ENCODE results near the gene WAPL.

Gene WAPL

DNA sequence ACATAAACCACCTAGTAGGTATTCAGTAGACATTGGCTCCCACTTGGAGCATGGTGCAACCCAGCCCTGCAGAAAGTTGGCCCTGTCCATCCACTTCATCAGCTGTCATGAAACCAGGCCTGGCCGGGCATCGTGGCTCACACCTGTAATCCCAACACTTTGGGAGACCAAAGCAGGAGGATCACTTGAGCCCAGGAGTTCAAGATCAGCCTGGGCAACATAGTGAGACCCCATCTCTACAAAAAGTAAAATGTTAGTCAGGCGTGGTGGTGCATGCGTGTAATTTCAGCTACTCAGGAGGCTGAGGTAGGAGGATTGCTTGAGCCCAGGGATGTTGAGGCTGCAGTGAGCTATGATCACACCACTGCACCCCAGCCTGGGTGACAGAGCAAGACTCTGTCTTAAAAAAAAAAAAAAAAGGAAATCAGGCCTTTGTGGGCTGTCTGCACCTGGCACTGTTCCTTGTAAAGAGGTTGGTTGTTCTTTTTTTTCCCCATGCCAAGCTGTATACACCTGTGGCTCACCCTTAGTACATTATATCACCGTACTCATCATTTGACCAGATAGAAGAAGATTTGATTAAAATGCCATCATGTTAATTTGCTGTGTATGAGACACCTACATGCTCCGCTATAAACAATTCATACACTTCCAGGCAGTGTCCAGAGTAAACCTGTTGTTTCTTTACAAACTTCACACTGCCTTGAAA lies 109.6 kb downstream of the WAPL start:
- DNase-seq (ENCODE audit: low spot score) = no peak

DNA sequence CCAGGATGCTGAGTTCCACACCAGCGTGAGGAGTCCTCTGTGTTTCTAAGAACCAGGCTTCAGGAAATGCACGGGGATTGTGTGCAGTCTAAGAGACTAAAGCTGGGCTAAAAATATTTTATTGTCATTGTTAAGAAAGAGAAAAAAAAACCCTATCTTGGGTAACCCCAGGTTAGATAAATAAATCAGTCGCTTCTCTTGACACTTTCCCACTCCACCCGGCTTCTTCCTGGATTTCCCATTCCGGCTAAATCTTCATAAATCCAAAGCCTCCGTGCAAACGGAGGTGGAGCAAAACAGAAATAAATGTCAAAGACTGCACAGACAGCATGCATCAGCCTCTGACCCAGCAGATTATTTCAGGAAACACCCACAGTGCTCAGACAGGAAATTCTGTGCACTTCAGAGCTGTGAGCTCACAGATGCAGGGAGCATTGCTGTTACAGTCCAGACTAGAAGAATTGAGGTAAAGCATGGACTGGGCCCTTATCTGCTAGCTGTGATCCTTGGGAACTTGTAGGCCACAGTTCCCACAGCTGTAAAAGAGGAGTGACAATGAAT lies 110.2 kb downstream of the WAPL start:
- DNase-seq (ENCODE audit: low spot score) = no peak

DNA sequence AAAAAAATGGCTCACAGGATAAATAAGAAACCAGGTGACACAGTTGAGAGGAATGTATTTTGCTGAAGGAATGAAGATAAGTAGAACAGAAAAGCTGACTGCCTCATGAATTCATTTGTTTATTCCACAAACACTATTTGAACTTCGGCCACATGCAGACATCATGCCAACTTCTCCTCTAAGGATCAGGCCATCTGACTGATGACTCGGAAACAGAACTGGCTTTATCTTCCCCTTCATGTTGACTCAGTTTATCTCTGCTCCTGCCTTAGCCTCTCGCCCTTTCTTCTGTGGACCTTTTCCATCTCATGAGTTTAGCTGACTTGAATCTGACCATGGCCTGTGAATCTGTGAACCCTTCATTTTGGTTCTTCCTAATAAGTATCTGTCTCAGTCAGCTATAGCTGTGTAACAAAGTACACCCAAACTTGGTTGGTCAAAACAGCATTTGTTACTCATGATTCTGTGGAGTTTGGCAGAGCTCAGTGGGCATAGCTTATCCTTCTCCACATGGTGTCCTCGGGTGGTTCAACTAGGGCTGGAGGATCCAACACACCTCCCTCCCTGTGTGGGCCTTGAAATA lies 111.0 kb downstream of the WAPL start:
- DNase-seq (ENCODE audit: low spot score) = no peak

- DNase-seq (ENCODE audit: low spot score) = no peak
Observed at GRCh38 chr10:86409183-86409582, 112.4 kb downstream of the WAPL start.

GRCh38 chr10:86403183-86403797 lies 118.3 kb downstream of the WAPL start:
- no peak for DNase-seq (ENCODE audit: low spot score)

DNA sequence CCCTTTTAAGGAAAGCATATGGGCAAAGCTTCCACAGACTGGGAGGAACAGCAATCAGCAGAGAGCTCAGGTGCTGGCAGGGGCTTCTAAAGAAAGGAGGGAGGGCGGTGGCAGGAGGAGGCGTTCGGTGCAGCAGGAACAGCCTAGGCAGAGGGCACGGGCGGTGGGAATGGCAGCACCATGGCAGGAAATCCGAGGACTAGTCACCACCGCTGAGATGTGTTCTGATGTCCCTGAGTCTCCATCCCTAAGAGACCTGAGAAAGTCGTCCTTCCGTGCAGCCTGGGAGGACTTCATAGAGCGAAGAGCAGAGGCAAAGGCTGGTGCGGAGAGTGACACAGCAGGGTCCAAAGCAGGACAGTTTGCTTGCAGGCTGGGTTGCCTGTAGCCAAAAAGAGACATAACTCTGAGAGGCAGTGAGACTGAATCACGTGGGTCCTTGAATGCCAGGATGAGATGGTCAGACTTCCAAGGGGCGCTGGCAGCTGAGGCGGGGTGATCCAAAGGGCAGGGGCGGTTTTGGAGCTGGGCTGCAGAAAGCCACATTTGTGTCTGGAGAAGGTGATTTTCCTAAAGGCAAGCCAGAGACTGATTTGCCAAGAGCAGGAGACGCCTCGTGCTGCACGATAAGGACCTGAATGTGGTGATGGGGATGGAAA lies 119.2 kb downstream of the WAPL start:
- no peak for DNase-seq (ENCODE audit: low spot score)

GRCh38 chr10:86401588-86402282 lies 119.9 kb downstream of the WAPL start:
- no peak for DNase-seq (ENCODE audit: low spot score)

- DNase-seq (ENCODE audit: low spot score) = peak; percentile 24
Observed at GRCh38 chr10:86400705-86401587, 120.6 kb downstream of the WAPL start.

GRCh38 chr10:86399879-86400704 lies 121.5 kb downstream of the WAPL start:
- peak; percentile 94 for DNase-seq (ENCODE audit: low spot score)

DNA sequence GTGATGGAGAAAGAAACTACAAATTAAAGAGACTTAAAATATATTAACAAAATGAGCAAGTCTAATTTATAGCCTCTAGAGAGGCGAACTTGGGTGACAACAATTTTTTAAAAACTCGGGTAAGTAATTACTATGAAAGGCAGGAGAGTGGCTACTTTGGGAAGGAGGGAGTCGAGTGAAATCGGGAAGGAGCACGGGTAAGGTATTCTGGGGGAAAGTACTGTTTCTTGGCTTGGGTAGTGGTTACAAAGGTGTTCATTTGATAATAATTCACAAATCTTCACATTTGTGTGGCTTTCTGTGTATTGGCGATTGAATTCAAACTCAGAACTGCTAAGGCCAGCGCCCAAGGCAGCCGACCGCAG lies 122.1 kb downstream of the WAPL start:
- no peak for DNase-seq (ENCODE audit: low spot score)

GRCh38 chr10:86397120-86397519 lies 124.5 kb downstream of the WAPL start:
- no peak for DNase-seq (ENCODE audit: low spot score)

GRCh38 chr10:86393862-86394455 lies 127.6 kb downstream of the WAPL start:
- no peak for DNase-seq (ENCODE audit: low spot score)

- DNase-seq (ENCODE audit: low spot score) = no peak
Observed at GRCh38 chr10:86393362-86393761, 128.2 kb downstream of the WAPL start.

GRCh38 chr10:86392723-86393094 lies 128.9 kb downstream of the WAPL start:
- DNase-seq (ENCODE audit: low spot score) = no peak

DNA sequence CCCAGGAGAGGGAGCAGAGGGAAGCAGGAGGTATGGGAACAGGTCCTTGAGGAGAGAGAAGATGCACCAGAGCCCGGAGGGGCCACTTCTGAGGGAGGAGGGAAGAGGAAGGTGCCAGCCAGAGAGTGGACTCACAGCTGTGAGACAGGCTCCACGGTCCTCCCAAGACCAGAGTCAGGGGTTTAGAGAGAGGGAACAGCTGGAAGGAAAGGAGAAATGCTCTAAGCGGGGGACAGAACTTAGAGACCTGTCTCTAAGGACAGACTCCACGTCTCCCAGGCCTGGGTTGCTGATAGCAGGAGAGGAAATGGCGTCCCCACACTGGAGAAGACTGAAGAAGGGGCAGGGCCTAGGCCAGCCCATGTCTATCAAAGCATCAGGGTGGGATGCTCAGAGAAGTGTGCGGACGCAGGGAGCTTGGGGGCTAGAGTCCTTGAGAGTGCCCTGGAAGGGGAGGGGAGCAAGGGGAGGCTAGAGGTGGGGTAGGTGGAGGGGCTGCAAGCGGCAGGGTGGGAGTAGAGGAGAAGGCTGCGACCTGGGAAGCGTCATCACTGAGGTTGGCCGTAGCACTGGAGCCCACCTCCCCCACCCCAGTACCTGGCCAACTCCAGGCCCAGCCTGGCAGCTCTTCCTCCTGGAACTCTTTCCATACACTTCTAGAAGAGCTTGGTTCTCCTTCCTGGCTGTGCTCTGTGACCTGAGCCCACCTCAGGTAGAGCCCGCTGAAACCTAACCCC lies 129.4 kb downstream of the WAPL start:
- DNase-seq (ENCODE audit: low spot score) = no peak

GRCh38 chr10:86391236-86391840 lies 130.3 kb downstream of the WAPL start:
- no peak for DNase-seq (ENCODE audit: low spot score)

GRCh38 chr10:86390337-86391120 lies 131.1 kb downstream of the WAPL start:
- no peak for DNase-seq (ENCODE audit: low spot score)
